Testis (tissue), 3 donors: ENCODE data around the gene RBBP6. TPM values are rescaled to one million over a fixed set of nuclear protein-coding genes. Genes with fewer than 3 reads are reported as not detected.
A peak's percentile ranks its signal among the peaks of the same experiment; 100 is the strongest.

ENCODE experiments used
- DNase-seq: peaks from one replicate; pipeline ENCODE4 v3.0.0-alpha.2; 2019
- H3K27ac ChIP-seq, 2 donors: fragments of 200-600 bp; sonication (generic); one replicate each; pipeline ENCODE4 v1.5.1; 2019
- H3K27me3 ChIP-seq: fragments of 200-600 bp; sonication (generic); one replicate; pipeline ENCODE4 v1.5.1; 2019
- H3K36me3 ChIP-seq: fragments of 200-600 bp; sonication (generic); one replicate; pipeline ENCODE4 v1.5.1; 2017; ENCODE audit warnings: low read depth; ENCODE audit errors: missing control alignments
- H3K4me1 ChIP-seq: fragments of 200-600 bp; sonication (generic); one replicate; pipeline ENCODE4 v1.5.1; 2019
- H3K4me3 ChIP-seq, 2 donors: fragments of 200-600 bp; sonication (generic); one replicate each; pipeline ENCODE4 v1.5.1; 2017 to 2019
- H3K9me3 ChIP-seq: fragments of 200-600 bp; sonication (generic); one replicate; pipeline ENCODE4 v1.5.1; 2017
- CTCF ChIP-seq, 3 experiments: fragments of 450-650 bp in 2 of 3; fragments of 200-600 bp in 1 of 3; sonication (generic) in 1 of 3; IDR thresholded peaks; one replicate each; pipeline ENCODE4 v1.5.1; 2016 to 2019; ENCODE audit warnings: antibody characterized with exemption in 3 of 3, mild to moderate bottlenecking in 2 of 3, moderate library complexity in 1 of 3
- POLR2A ChIP-seq: fragments of 450-650 bp; IDR thresholded peaks from one replicate; pipeline ENCODE4 v1.6.1; 2017; ENCODE audit warnings: antibody characterized with exemption, mild to moderate bottlenecking, moderate library complexity
- WGBS, 2 donors: methylation state at CpG; one replicate each; pipeline ENCODE4 v1.1.5; 2018; 5-methylcytosine and 5-hydroxymethylcytosine counted together
- intact Hi-C: fragments of 100-400 bp; cut with DNase I; formaldehyde crosslinking; loops from one replicate; pipeline ENCODE4 v1.15.1; 2023; ENCODE audit warnings: low total_unique reads
- polyA plus RNA-seq: library from polyadenylated mRNA; stranded (reverse); fragments of 350-450 nt; fragmentation: Illumina TruSeq; extraction: RNeasy Lipid Tissue Mini Kit (QIAGEN cat#74804); gene quantifications from one replicate; pipeline ENCODE4 v1.2.3, GENCODE V29; 2014; ENCODE audit warnings: low read depth, low replicate concordance; ENCODE audit not compliant: insufficient read depth
- total RNA-seq, 2 donors: library from RNA; depleted of rRNA; stranded (reverse); fragments of >200 nt; gene quantifications; one replicate each; pipeline ENCODE4 v1.2.3, GENCODE V29; 2016

The RBBP6 gene
- total and polyA plus RNA-seq, 3 donors from 2014 or later = 43.3 to 126 (median 112) TPM

- H3K4me3 ChIP-seq = no peak overlapping the region
- intact Hi-C loops = no loop called here
- H3K27ac ChIP-seq = no peak overlapping the region
- TF ChIP-seq CTCF (IDR thresholded peaks at IDR 0.05) (no peak), POLR2A (no peak)
- no peaks in the 10 kb centered on the region for H3K4me1 ChIP-seq
- H3K27me3 ChIP-seq = no peaks in the 10 kb centered on the region
- H3K9me3 ChIP-seq = no peaks in the 10 kb centered on the region
- DNase-seq = no peak
- 19 to 39% methylated on average over 3 of the region's 3 CpGs for WGBS, 2 donors
- no peaks in the 10 kb centered on the region for H3K36me3 ChIP-seq
Measured at GRCh38 chr16:24497440-24497839, 41.9 kb upstream of the RBBP6 start.

- TF ChIP-seq POLR2A (no peak), CTCF (IDR thresholded peaks at IDR 0.05) (peak in 1 of 3 experiments; percentile 22)
- Histone ChIP-seq H3K4me3 (no peak overlapping the region), H3K27me3 (no peaks in the 10 kb centered on the region), H3K36me3 (no peaks in the 10 kb centered on the region), H3K9me3 (no peaks in the 10 kb centered on the region), H3K27ac (no peak overlapping the region), H3K4me1 (no peaks in the 10 kb centered on the region)
- intact Hi-C loops = no loop called here
- peak; percentile 55 for DNase-seq
- WGBS, 2 donors = 38 to 55% methylated on average over 14 to 15 of the region's 15 CpGs
Measured at GRCh38 chr16:24499193-24499814, 40.1 kb upstream of the RBBP6 start.

- Histone ChIP-seq H3K4me3 (no peak overlapping the region), H3K4me1 (no peaks in the 10 kb centered on the region), H3K9me3 (no peaks in the 10 kb centered on the region), H3K36me3 (no peaks in the 10 kb centered on the region), H3K27ac (no peak overlapping the region), H3K27me3 (no peaks in the 10 kb centered on the region)
- intact Hi-C loops = no loop called here
- 50 to 51% methylated on average over 18 of the region's 18 CpGs for WGBS, 2 donors
- TF ChIP-seq POLR2A = no peak
- TF ChIP-seq CTCF (IDR thresholded peaks at IDR 0.05) = peak; percentile 33 to 68 (median 65)
- DNase-seq = peak; percentile 68
Measured at GRCh38 chr16:24504472-24505345, 34.7 kb upstream of the RBBP6 start.

- no peaks in the 10 kb centered on the region for H3K4me1 ChIP-seq
- intact Hi-C loops = no loop called here
- no peak overlapping the region for H3K4me3 ChIP-seq
- no peaks in the 10 kb centered on the region for H3K27me3 ChIP-seq
- H3K9me3 ChIP-seq = no peaks in the 10 kb centered on the region
- DNase-seq = no peak
- 77 to 82% methylated on average over 4 of the region's 4 CpGs for WGBS, 2 donors
- TF ChIP-seq CTCF (IDR thresholded peaks at IDR 0.05) (no peak), POLR2A (no peak)
- H3K36me3 ChIP-seq = no peaks in the 10 kb centered on the region
- no peak overlapping the region for H3K27ac ChIP-seq
Measured at GRCh38 chr16:24505959-24506358, 33.4 kb upstream of the RBBP6 start.
